Subcutaneous abdominal adipose tissue (tissue), 5 donors: ENCODE data around the gene BTBD2.

Experiments used
- H3K27ac ChIP-seq: one replicate; pipeline ENCODE4 v1.7.0; 2013; ENCODE audit warnings: low read depth, mild to moderate bottlenecking, inconsistent platforms, low read length, moderate library complexity
- H3K27me3 ChIP-seq, 5 donors: one replicate each; pipeline ENCODE4 v1.7.0; 2013; ENCODE audit warnings: low read length in 5 of 5, inconsistent platforms in 1 of 5; ENCODE audit not compliant: control insufficient read depth in 5 of 5, insufficient read depth in 4 of 5
- H3K36me3 ChIP-seq, 5 donors: one replicate each; pipeline ENCODE4 v1.7.0; 2013; ENCODE audit warnings: low read length in 5 of 5; ENCODE audit not compliant: control insufficient read depth in 5 of 5, insufficient read depth in 5 of 5
- H3K4me1 ChIP-seq, 5 donors: one replicate each; pipeline ENCODE4 v1.7.0; 2013; ENCODE audit warnings: low read length in 5 of 5, mild to moderate bottlenecking in 3 of 5, moderate library complexity in 1 of 5; ENCODE audit not compliant: control insufficient read depth in 5 of 5, insufficient read depth in 5 of 5
- H3K4me3 ChIP-seq, 5 donors: one replicate each; pipeline ENCODE4 v1.7.0; 2013; ENCODE audit warnings: low read length in 5 of 5, low read depth in 1 of 5
- H3K9ac ChIP-seq, 5 donors: one replicate each; pipeline ENCODE4 v1.7.0; 2013; ENCODE audit warnings: low read length in 5 of 5, mild to moderate bottlenecking in 4 of 5, moderate library complexity in 3 of 5
- H3K9me3 ChIP-seq, 5 donors: one replicate each; pipeline ENCODE4 v1.7.0; 2013; ENCODE audit warnings: low read length in 5 of 5; ENCODE audit not compliant: control insufficient read depth in 5 of 5
- donor health status: healthy.
- donor health status: healthy.
- donor health status: healthy.
- donor health status: healthy.
- donor health status: healthy.

BTBD2 gene

DNA sequence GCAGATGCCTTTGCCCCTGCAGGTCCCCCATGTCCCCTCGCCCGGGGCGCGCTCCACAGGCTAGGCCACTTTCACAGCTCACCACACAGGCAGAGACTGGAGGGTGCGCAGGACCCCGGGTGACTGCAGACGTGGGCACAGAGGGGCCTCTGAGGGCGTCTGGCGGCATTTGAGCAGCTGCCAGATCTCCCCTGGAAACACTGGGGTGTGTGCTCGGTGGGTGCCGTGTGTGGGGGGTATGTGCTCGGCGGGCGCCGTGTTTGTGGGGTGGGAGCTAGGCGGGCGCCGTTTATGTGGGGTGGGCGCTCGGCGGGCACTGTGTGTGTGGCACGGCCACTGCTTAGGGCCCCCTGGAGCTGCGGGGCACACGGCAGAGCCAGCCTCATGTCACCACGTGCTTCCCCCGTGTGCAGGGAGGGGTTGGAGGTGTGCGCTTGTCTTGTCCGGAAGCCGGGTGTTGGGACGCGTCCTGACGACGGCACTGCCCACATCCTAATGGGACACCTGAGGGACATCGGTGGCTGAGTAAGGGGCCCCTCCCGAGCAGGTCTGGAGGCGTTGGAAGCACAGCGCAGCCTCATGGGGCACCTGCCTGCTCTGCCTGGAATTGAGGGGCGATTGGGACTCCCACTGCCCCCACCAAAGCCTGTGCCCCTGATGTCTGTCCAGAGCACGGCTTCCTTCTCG, 57.8 kb downstream of the BTBD2 start:
- Histone ChIP-seq H3K36me3 (peaks cover 0 to 23% (median 6%) of the 10 kb centered on the region in 5 donors), H3K4me3 (no peak overlapping the region), H3K4me1 (peaks cover 0 to 22% (median 14%) of the 10 kb centered on the region in 5 donors), H3K27me3 (no peaks in the 10 kb centered on the region), H3K9me3 (no peaks in the 10 kb centered on the region), H3K9ac (no peak overlapping the region), H3K27ac (no peak overlapping the region)

DNA sequence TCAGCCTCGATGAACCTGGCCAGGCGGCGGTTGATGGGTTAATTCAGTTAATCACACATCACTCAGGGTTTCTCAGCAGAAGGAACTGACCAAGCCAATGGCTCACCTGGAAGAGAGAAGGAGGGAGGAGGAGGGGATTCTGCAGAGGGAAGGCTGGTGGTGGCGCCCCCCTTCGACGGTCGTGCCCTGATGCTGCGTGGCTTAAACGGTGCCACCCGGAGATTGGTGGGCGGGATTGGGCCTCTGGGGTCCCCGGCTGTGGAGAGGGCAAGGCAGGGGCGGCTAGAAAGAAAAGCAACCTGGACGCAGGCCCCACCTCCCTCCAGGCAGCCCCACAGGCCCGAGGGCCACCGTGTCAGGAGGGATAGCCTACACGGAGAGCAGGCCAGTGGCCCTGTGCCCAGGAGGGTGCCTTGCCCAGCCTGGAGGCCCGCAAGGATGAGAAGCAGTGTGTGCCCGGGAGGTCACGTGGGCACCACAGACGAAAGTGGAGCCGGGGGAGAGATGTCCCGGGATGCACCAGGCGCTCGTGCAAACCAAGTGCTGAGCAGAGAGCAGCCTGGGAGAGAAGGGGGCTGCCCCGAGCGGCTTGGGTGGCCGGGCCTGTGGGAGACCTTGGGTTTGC, 58.5 kb downstream of the BTBD2 start:
- H3K9ac ChIP-seq: no peak overlapping the region
- no peaks in the 10 kb centered on the region for H3K9me3 ChIP-seq
- H3K27me3 ChIP-seq: no peaks in the 10 kb centered on the region
- peaks cover 0 to 25% (median 3%) of the 10 kb centered on the region in 5 donors for H3K36me3 ChIP-seq
- peaks cover 0 to 22% (median 14%) of the 10 kb centered on the region in 5 donors for H3K4me1 ChIP-seq
- H3K27ac ChIP-seq: no peak overlapping the region
- H3K4me3 ChIP-seq: no peak overlapping the region

DNA sequence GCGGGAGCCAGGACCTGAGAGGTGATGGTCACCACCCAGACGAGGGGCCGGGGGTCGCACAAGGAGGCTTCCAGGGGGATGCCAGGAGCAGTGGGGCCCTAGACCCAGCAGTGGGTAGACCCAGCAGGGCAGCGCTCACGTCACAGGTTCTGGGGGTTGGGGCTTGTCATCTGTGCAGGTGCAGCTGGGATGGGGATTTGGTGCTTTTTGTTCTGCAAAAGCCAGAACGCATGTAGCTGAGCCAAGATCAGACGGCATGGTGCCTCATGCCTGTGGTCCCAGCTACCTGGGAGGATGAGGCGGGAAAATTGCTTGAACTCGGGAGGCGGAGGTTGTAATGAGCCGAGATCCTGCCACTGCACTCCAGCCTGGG, 59.4 kb downstream of the BTBD2 start:
- no peak overlapping the region for H3K27ac ChIP-seq
- peaks cover 0 to 22% (median 14%) of the 10 kb centered on the region in 5 donors for H3K4me1 ChIP-seq
- H3K9ac ChIP-seq: no peak overlapping the region
- H3K36me3 ChIP-seq: peaks cover 0 to 26% (median 2%) of the 10 kb centered on the region in 5 donors
- H3K4me3 ChIP-seq: no peak overlapping the region
- H3K27me3 ChIP-seq: no peaks in the 10 kb centered on the region
- no peaks in the 10 kb centered on the region for H3K9me3 ChIP-seq

DNA sequence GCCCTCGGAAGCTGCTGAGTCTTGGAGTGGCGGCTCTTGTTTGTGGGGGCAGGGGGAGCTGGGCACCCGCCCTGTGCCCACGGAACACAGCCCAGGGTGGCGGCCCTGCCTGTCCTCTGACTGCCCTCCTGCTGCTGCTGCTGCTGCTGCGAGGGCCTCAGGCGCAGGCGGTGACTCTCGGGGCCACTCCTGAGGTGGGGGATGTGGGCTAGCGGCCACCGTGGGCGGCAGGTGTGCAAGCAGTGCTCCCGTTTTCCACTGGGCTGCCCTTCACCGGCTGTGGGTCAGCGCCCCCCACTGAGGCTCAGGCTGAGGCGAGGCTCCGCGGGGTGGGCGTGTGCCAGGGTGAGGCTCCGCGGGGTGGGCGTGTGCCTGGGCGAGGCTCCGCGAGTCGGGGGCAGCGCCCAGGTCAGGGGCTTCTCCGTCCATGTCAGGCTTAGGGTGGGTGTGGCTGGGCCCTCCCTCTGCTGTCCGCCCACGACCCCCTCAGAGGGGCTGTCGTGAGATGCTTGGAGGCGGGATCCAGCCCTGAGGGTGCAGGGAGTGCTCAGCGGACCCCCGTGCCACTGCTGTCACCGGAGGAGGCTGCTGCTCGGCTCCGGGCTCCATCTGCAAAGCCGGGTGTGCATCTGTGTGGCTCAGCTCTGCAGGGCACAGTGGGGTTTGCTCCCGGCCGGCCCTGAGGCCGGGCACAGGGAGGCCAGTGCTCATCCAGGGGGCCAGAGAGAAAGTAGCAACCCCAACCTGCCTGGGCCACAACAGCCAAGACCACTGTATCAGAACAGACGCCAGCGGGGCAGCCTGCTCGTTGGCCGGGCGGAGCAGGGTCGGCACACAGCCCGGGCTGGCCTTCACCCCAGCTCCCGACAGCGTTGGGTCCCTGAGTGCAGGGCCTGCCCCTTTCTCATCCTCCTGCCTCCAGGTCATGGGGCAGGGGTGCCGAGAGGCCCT, 60.1 kb downstream of the BTBD2 start:
- H3K4me1 ChIP-seq: peaks cover 0 to 22% (median 14%) of the 10 kb centered on the region in 5 donors
- H3K27ac ChIP-seq: no peak overlapping the region
- H3K9me3 ChIP-seq: no peaks in the 10 kb centered on the region
- no peaks in the 10 kb centered on the region for H3K27me3 ChIP-seq
- no peak overlapping the region for H3K4me3 ChIP-seq
- peaks cover 0 to 23% (median 0%) of the 10 kb centered on the region in 5 donors for H3K36me3 ChIP-seq
- H3K9ac ChIP-seq: no peak overlapping the region

GRCh38 chr19:1954532-1954933, 61.0 kb downstream of the BTBD2 start:
- no peaks in the 10 kb centered on the region for H3K27me3 ChIP-seq
- H3K9ac ChIP-seq: no peak overlapping the region
- no peak overlapping the region for H3K4me3 ChIP-seq
- peaks cover 0 to 23% (median 3%) of the 10 kb centered on the region in 5 donors for H3K36me3 ChIP-seq
- H3K9me3 ChIP-seq: no peaks in the 10 kb centered on the region
- peaks cover 0 to 22% (median 14%) of the 10 kb centered on the region in 5 donors for H3K4me1 ChIP-seq
- no peak overlapping the region for H3K27ac ChIP-seq

DNA sequence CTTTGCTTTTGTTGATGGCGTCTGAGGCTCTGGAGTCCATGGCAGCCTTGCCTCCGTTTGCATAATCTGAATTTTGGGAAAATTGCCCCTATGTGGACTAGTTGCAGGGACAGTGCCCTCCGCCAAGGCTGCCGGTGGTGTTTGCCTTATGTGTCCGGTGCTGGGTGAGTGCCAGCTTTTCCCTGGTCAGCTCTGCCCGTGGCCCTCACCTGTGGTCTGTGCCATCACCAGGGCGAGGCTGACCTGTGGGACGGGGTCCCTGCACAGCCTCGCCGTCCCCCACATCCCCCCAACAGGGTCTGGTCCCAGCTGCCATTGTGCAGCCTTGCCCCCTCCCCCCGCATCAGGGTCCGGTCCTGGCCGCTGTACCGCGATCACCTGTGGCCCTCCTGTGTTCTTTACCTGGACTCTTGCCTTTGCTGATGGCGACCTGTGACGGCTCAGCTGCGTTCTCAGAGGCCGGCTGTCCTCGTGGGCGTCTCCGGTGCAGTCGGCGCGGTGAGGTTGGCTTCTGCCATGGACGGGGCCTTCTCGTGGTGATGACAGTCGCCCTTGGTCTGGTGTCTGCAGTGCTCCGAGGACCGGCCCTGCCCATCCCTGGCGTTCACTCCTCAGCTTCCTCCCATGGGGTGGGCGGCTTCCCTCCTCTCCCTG, 61.9 kb downstream of the BTBD2 start:
- peaks cover 2 to 22% (median 14%) of the 10 kb centered on the region in 5 donors for H3K4me1 ChIP-seq
- no peak overlapping the region for H3K27ac ChIP-seq
- no peaks in the 10 kb centered on the region for H3K27me3 ChIP-seq
- peaks cover 0 to 23% (median 4%) of the 10 kb centered on the region in 5 donors for H3K36me3 ChIP-seq
- H3K4me3 ChIP-seq: no peak overlapping the region
- no peaks in the 10 kb centered on the region for H3K9me3 ChIP-seq
- no peak overlapping the region for H3K9ac ChIP-seq

DNA sequence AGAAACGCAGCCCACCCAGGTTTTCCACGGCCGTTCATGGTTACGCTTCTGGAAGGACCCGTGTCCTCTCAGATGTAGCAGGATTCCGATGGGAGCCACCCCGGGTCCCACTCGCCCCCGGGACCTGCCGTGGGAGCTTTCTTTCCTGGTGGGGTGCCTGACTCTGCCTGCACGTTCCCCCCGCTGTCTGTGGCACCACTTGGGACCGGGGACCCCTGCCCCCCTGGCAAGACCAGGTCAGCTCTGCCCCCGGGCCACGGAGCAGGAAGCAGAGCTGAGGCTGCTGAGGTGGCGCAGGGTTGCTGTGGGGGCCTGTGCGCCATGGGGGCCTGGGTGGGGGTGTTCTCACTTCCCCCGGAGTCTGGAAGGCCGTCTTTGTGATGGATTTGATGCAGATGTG, 62.5 kb downstream of the BTBD2 start:
- no peak overlapping the region for H3K9ac ChIP-seq
- no peaks in the 10 kb centered on the region for H3K27me3 ChIP-seq
- H3K9me3 ChIP-seq: no peaks in the 10 kb centered on the region
- peaks cover 2 to 22% (median 14%) of the 10 kb centered on the region in 5 donors for H3K4me1 ChIP-seq
- peaks cover 0 to 23% (median 4%) of the 10 kb centered on the region in 5 donors for H3K36me3 ChIP-seq
- H3K27ac ChIP-seq: no peak overlapping the region
- no peak overlapping the region for H3K4me3 ChIP-seq

DNA sequence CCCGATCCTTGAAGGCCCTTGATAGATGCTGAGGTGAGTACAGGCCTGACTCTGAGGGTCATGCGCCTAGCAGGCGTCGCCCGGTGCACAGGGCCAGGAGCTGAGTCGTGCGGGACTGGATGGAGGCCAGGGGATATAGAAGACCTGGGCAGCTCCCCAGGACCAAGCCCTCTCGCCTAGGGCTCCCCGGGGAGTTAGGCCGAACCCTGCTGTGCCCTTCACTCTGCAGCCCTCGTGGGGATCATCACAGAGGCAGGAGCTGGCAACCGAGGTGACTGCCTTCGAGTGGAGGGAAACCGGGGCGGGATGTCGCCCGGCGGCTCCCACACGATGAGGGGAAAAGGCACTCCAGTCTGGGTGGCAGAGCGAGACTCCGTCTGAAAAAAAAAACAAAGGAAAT, 62.9 kb downstream of the BTBD2 start:
- Histone ChIP-seq H3K27me3 (no peaks in the 10 kb centered on the region), H3K27ac (no peak overlapping the region), H3K9ac (no peak overlapping the region), H3K36me3 (peaks cover 0 to 23% (median 4%) of the 10 kb centered on the region in 5 donors), H3K4me3 (no peak overlapping the region), H3K9me3 (no peaks in the 10 kb centered on the region), H3K4me1 (peaks cover 2 to 24% (median 14%) of the 10 kb centered on the region in 5 donors)

GRCh38 chr19:1950640-1951039, 64.9 kb downstream of the BTBD2 start:
- peaks cover 2 to 18% (median 5%) of the 10 kb centered on the region in 5 donors for H3K4me1 ChIP-seq
- H3K9me3 ChIP-seq: no peaks in the 10 kb centered on the region
- H3K27me3 ChIP-seq: no peaks in the 10 kb centered on the region
- H3K36me3 ChIP-seq: peaks cover 0 to 26% (median 4%) of the 10 kb centered on the region in 5 donors
- no peak overlapping the region for H3K4me3 ChIP-seq
- no peak overlapping the region for H3K27ac ChIP-seq
- H3K9ac ChIP-seq: no peak overlapping the region
